SKM-1 (cell line): ENCODE measurements around the gene PLA2G5.
"Not testable (repeated sequence)": the region's sequence is repeated elsewhere in the genome, so short reads cannot be mapped to it uniquely, and the experiment has no call there.

ENCODE experiments used
- DNase-seq: peaks from one replicate; lab custom pipeline; 2025; ENCODE audit not compliant: unreplicated experiment; lab: John Stamatoyannopoulos, UW

Gene PLA2G5

GRCh38 chr1:20069874-20070273 lies at the start of gene PLA2G5:
TSS of gene PLA2G5 (plus strand) at chr1:20070194. CDS start at chr1:20084831, 14,637 bp downstream.
- no peak for DNase-seq

- DNase-seq: no peak
Measured at GRCh38 chr1:20028125-20028524, 41.9 kb upstream of the PLA2G5 start.

GRCh38 chr1:20028726-20029125 lies 41.3 kb upstream of the PLA2G5 start:
- no peak for DNase-seq

- DNase-seq: no peak
Measured at GRCh38 chr1:20029178-20029912, 40.6 kb upstream of the PLA2G5 start.

- not testable (repeated sequence) for DNase-seq
Measured at GRCh38 chr1:20030436-20031151, 39.4 kb upstream of the PLA2G5 start.

- no peak for DNase-seq
Measured at GRCh38 chr1:20031161-20031560, 38.8 kb upstream of the PLA2G5 start.

GRCh38 chr1:20031836-20032235 lies 38.2 kb upstream of the PLA2G5 start:
- DNase-seq: no peak

GRCh38 chr1:20032425-20032824 lies 37.6 kb upstream of the PLA2G5 start:
- no peak for DNase-seq

- DNase-seq: no peak
Measured at GRCh38 chr1:20033420-20033819, 36.6 kb upstream of the PLA2G5 start.

GRCh38 chr1:20035114-20035513 lies 34.9 kb upstream of the PLA2G5 start:
- DNase-seq: no peak

GRCh38 chr1:20037877-20038276 lies 32.1 kb upstream of the PLA2G5 start:
- no peak for DNase-seq

GRCh38 chr1:20047096-20047495 lies 22.9 kb upstream of the PLA2G5 start:
- no peak for DNase-seq

- DNase-seq: no peak
Measured at GRCh38 chr1:20048563-20048962, 21.4 kb upstream of the PLA2G5 start.

- not testable (repeated sequence) for DNase-seq
Measured at GRCh38 chr1:20049056-20049798, 20.8 kb upstream of the PLA2G5 start.

GRCh38 chr1:20051218-20051829 lies 18.7 kb upstream of the PLA2G5 start:
- DNase-seq: no peak

GRCh38 chr1:20052386-20052785 lies 17.6 kb upstream of the PLA2G5 start:
- no peak for DNase-seq

GRCh38 chr1:20057886-20058420 lies 12.0 kb upstream of the PLA2G5 start:
- no peak for DNase-seq

- DNase-seq: no peak
Measured at GRCh38 chr1:20058531-20058930, 11.5 kb upstream of the PLA2G5 start.

- DNase-seq: no peak
Measured at GRCh38 chr1:20059847-20060246, 10.1 kb upstream of the PLA2G5 start.

GRCh38 chr1:20060791-20061190 lies 9.2 kb upstream of the PLA2G5 start:
- not testable (repeated sequence) for DNase-seq

GRCh38 chr1:20061866-20062265 lies 8.1 kb upstream of the PLA2G5 start:
- DNase-seq: no peak
